Measurements from ENCODE around the gene CFAP58.

- TF ChIP-seq CTCF (IDR thresholded peaks at IDR 0.05) (no peak), EZH2 (IDR thresholded peaks at IDR 0.05; ENCODE audit: borderline replicate concordance, insufficient read depth, low read depth, low read length, poor library complexity, severe bottlenecking) (no peak)
Observed at GRCh38 chr10:104393387-104393786, 39.8 kb downstream of the CFAP58 start.

Measured in B cell (primary cell).